B cell (primary cell): ENCODE data around the gene NUAK1. TPM values are rescaled to one million over a fixed set of nuclear protein-coding genes. Genes with fewer than 3 reads are reported as not detected.

ENCODE experiments used
- ATAC-seq: fragments of 200-7000 bp; cut with Tn5 transposase; one replicate; pipeline ENCODE4 v1.10.0; 2021; ENCODE audit warnings: low read depth, mild to moderate bottlenecking, moderate number of reproducible peaks, moderate library complexity
- CTCF ChIA-PET: fragments of 350-600 bp; sonication (Branson Sonifier 250); formaldehyde crosslinking; loops from one replicate; lab custom pipeline; 2021; ENCODE audit warnings: antibody characterized with exemption, inconsistent platforms; lab: Charles Lee
- POLR2A ChIA-PET: fragments of 350-600 bp; sonication (Branson Sonifier 250); formaldehyde crosslinking; loops from one replicate; lab custom pipeline; 2021; ENCODE audit warnings: antibody characterized with exemption; lab: Charles Lee
- DNase-seq: peaks from one replicate; pipeline ENCODE4 v3.0.0; 2013
- H2AFZ ChIP-seq: 2 replicates; pipeline ENCODE4 v1.6.1; 2012; ENCODE audit warnings: mild to moderate bottlenecking, low read depth, low read length; ENCODE audit not compliant: insufficient read depth, poor library complexity, severe bottlenecking
- H3K27ac ChIP-seq, 2 donors: 1 replicate in 1 of 2; 2 replicates in 1 of 2; pipeline ENCODE4 v1.5.1; 2012 to 2013; ENCODE audit warnings: low read length in 2 of 2, mild to moderate bottlenecking in 2 of 2, moderate library complexity in 1 of 2
- H3K27me3 ChIP-seq, 4 experiments: fragments of 200-600 bp in 1 of 4; sonication (generic) in 1 of 4; replicated peaks in 1 of 4; 1 replicate in 2 of 4; 2 replicates in 2 of 4; pipeline versions ENCODE4 v1.6.1 to v1.7.0; 2013 to 2016; ENCODE audit warnings: low read length in 3 of 4, mild to moderate bottlenecking in 2 of 4, mixed read lengths in 1 of 4, moderate library complexity in 1 of 4; ENCODE audit not compliant: insufficient read depth in 4 of 4, control insufficient read depth in 3 of 4; ENCODE audit errors: control extremely low read depth in 1 of 4
- H3K36me3 ChIP-seq, 2 experiments: replicated peaks in 1 of 2; 1 replicate in 1 of 2; 2 replicates in 1 of 2; pipeline versions ENCODE4 v1.6.1 to v1.7.1; 2013; ENCODE audit warnings: low read length in 1 of 2; ENCODE audit not compliant: insufficient read depth in 2 of 2, control insufficient read depth in 1 of 2; ENCODE audit errors: control extremely low read depth in 1 of 2, extremely low read depth in 1 of 2
- H3K4me1 ChIP-seq, 2 donors: fragments of 200-600 bp in 1 of 2; sonication (generic) in 1 of 2; 1 replicate in 1 of 2; 2 replicates in 1 of 2; pipeline versions ENCODE4 v1.5.1 to v1.6.1; 2013 to 2017; ENCODE audit warnings: low read length in 2 of 2; ENCODE audit not compliant: control insufficient read depth in 2 of 2, insufficient read depth in 2 of 2
- H3K4me2 ChIP-seq: replicated peaks from 2 replicates; pipeline ENCODE3; 2012; ENCODE audit warnings: mild to moderate bottlenecking, low read depth, low read length; ENCODE audit not compliant: poor library complexity, severe bottlenecking
- H3K4me3 ChIP-seq, 5 experiments: fragments of 200-600 bp in 1 of 5; sonication (generic) in 1 of 5; 1 replicate in 3 of 5; 2 replicates in 2 of 5; pipeline versions ENCODE4 v1.5.1 to v1.7.0; 2011 to 2016; ENCODE audit warnings: low read length in 4 of 5, mild to moderate bottlenecking in 4 of 5, low read depth in 2 of 5, control low read depth in 1 of 5, moderate library complexity in 1 of 5; ENCODE audit not compliant: insufficient read depth in 1 of 5; ENCODE audit errors: control extremely low read depth in 1 of 5, extremely low read depth in 1 of 5
- H3K79me2 ChIP-seq: fragments of 200-600 bp; sonication (generic); one replicate; pipeline ENCODE4 v1.6.0; 2016; ENCODE audit warnings: low read length; ENCODE audit not compliant: control insufficient read depth, insufficient read depth
- H3K9ac ChIP-seq: fragments of 200-600 bp; sonication (generic); 2 replicates; pipeline ENCODE4 v1.6.1; 2017; ENCODE audit warnings: mild to moderate bottlenecking, low read length, moderate library complexity
- H3K9me3 ChIP-seq, 3 donors: one replicate each; pipeline versions ENCODE4 v1.6.1 to v1.7.1; 2013; ENCODE audit warnings: low read length in 2 of 3; ENCODE audit not compliant: control insufficient read depth in 2 of 3, insufficient read depth in 1 of 3; ENCODE audit errors: control extremely low read depth in 1 of 3
- H4K20me1 ChIP-seq: 2 replicates; pipeline ENCODE4 v1.6.0; 2012; ENCODE audit warnings: mild to moderate bottlenecking, low read length; ENCODE audit not compliant: insufficient read depth, control insufficient read depth, poor library complexity, severe bottlenecking
- H3K27ac Mint-ChIP-seq: one replicate; pipeline ENCODE4 v1.8.0; 2021; ENCODE audit warnings: mixed read lengths
- H3K27me3 Mint-ChIP-seq: one replicate; pipeline ENCODE4 v1.8.0; 2021; ENCODE audit warnings: mixed read lengths
- H3K4me1 Mint-ChIP-seq: one replicate; pipeline ENCODE4 v1.8.0; 2021; ENCODE audit warnings: mixed read lengths
- H3K4me3 Mint-ChIP-seq: one replicate; pipeline ENCODE4 v1.8.0; 2021; ENCODE audit warnings: mixed read lengths
- H3K9me3 Mint-ChIP-seq: one replicate; pipeline ENCODE4 v1.8.0; 2022; ENCODE audit warnings: mixed read lengths; ENCODE audit not compliant: insufficient read depth
- CTCF ChIP-seq: fragments of 200-600 bp; IDR thresholded peaks from one replicate; pipeline ENCODE4 v1.8.0; 2022; ENCODE audit warnings: antibody characterized with exemption, mild to moderate bottlenecking
- EZH2 ChIP-seq: IDR thresholded peaks from 2 replicates; pipeline ENCODE4 v1.6.1; 2012; ENCODE audit warnings: borderline replicate concordance, low read depth, mild to moderate bottlenecking, moderate library complexity, low read length; ENCODE audit not compliant: insufficient read depth, poor library complexity, severe bottlenecking
- WGBS: methylation state at CpG from one replicate; pipeline ENCODE4 v1.1.5; 2013; ENCODE audit warnings: missing lambda C conversion rate; ENCODE audit not compliant: insufficient coverage; 5-methylcytosine and 5-hydroxymethylcytosine counted together
- intact Hi-C: fragments of 100-400 bp; cut with micrococcal nuclease; formaldehyde crosslinking; loops from one replicate; pipeline ENCODE4 v1.10.0; 2022
- polyA plus RNA-seq: library from polyadenylated mRNA; depleted of rRNA; stranded (reverse); fragments of >200 nt; gene quantifications from 2 replicates; pipeline ENCODE4 v1.2.3, GENCODE V29; 2012
- total RNA-seq, 2 donors: library from RNA; stranded (reverse); fragments of 120-200 nt in 1 of 2; gene quantifications; 1 replicate in 1 of 2; 2 replicates in 1 of 2; pipeline versions ENCODE4 v1.2.3 to v1.2.4, GENCODE V29; 2013 to 2022

NUAK1 gene
- total and polyA plus RNA-seq, 2 donors (not counting 1 experiment from before 2014, with no cell fraction given) = not detected

- CTCF ChIA-PET = no interaction called here
Measured at GRCh38 chr12:106141452-106141851, 2.7 kb upstream of the NUAK1 start.

DNA sequence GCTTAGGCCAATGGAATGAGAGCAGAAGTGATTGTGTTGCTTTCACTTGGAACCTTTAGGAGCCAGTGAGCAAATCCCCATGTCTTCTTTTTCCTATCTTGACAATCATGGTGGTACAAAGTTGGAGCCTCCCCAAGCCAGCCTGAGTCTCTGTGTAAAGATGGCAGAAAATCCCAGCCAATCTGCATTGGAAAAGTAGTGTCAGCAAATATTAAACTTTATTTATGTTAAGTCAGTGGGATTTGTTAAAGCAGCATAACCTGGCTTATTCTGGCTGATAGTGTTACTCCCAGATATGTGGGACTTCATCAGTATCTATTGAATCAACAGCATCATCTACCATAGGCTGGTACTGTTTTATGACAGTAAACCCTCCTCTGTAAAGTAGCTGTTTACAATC lies 2.2 kb upstream of the NUAK1 start:
- no peak overlapping the region for H3K4me3 Mint-ChIP-seq
- ChIA-PET POLR2A (no interaction called here), CTCF (no interaction called here)
- Histone ChIP-seq H3K79me2 (no peaks in the 10 kb centered on the region), H3K27ac (no peak overlapping the region), H4K20me1 (no peaks in the 10 kb centered on the region), H3K4me1 (peaks cover 17 to 28% of the 10 kb centered on the region in 2 donors), H3K4me2 (no peak overlapping the region), H2AFZ (no peak overlapping the region), H3K9me3 (peaks cover 0 to 6% (median 0%) of the 10 kb centered on the region in 3 donors), H3K4me3 (no peak overlapping the region), H3K36me3 (no peaks in the 10 kb centered on the region), H3K27me3 (peaks cover 0 to 55% (median 44%) of the 10 kb centered on the region in 4 experiments), H3K9ac (no peak overlapping the region)
- no peak for DNase-seq
- H3K27me3 Mint-ChIP-seq = peaks cover 76% of the 10 kb centered on the region
- ATAC-seq = no peak
- intact Hi-C loops = no loop called here
- H3K27ac Mint-ChIP-seq = no peak overlapping the region
- TF ChIP-seq EZH2 (no peak), CTCF (no peak)
- H3K9me3 Mint-ChIP-seq = no peaks in the 10 kb centered on the region
- H3K4me1 Mint-ChIP-seq = peaks cover 18% of the 10 kb centered on the region

More at GRCh38 chr12:106141452-106141851, 2.7 kb upstream of the NUAK1 start:
- ATAC-seq (no peak), DNase-seq (no peak)
- Histone ChIP-seq H3K27ac (no peak overlapping the region), H4K20me1 (no peaks in the 10 kb centered on the region), H3K4me3 (no peak overlapping the region), H3K36me3 (no peaks in the 10 kb centered on the region), H2AFZ (no peak overlapping the region), H3K9ac (no peak overlapping the region), H3K4me2 (no peak overlapping the region), H3K9me3 (peaks cover 0 to 6% (median 0%) of the 10 kb centered on the region in 3 donors), H3K27me3 (peaks cover 0 to 51% (median 41%) of the 10 kb centered on the region in 4 experiments), H3K4me1 (peaks cover 13 to 24% of the 10 kb centered on the region in 2 donors), H3K79me2 (no peaks in the 10 kb centered on the region)
- H3K4me1 Mint-ChIP-seq = peaks cover 15% of the 10 kb centered on the region
- intact Hi-C loops = no loop called here
- no peak overlapping the region for H3K27ac Mint-ChIP-seq
- peaks cover 74% of the 10 kb centered on the region for H3K27me3 Mint-ChIP-seq
- H3K4me3 Mint-ChIP-seq = no peak overlapping the region
- POLR2A ChIA-PET = no interaction called here
- no peaks in the 10 kb centered on the region for H3K9me3 Mint-ChIP-seq
- no peak for TF ChIP-seq EZH2
- TF ChIP-seq CTCF = no peak
- WGBS = 100% methylated on average over 1 of the region's 3 CpGs
